Left renal pelvis (tissue), 4 donors: Measurements from ENCODE around the gene HOXB1. TPM values are rescaled to one million over a fixed set of nuclear protein-coding genes. Genes with fewer than 3 reads are reported as not detected.
A peak's percentile ranks its signal among the peaks of the same experiment; 100 is the strongest.

Experiments
- DNase-seq, 4 donors: peaks; one replicate each; pipeline ENCODE4 v3.0.0-alpha.2; 2013; ENCODE audit warnings: low read depth in 4 of 4, low spot score in 3 of 4
- polyA plus RNA-seq, 4 donors: library from polyadenylated mRNA; unstranded; fragments of 120-200 nt; gene quantifications; one replicate each; pipeline ENCODE4 v1.2.1, GENCODE V29; 2013; ENCODE audit not compliant: insufficient read length in 4 of 4

HOXB1 gene
- polyA plus RNA-seq, 4 donors: 0.21 to 0.75 (median 0.37) TPM; not detected in 1

DNA sequence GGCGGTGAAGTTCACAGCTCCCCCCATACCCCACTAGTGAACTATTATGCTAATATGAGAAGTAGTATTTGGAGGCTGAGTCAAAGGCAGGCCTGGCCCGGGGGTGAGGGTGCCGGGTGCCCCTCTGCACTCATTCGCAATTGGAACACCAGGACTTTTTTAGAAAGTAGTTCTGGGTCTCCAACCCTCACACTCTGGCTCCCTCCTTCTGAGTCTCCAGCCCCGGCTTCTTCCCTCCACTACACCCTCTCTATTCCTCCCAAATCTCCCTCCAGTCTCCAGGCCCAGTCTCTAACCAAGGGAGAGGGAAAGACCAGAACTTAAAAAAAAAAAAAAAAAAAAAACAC, 25.4 kb upstream of the HOXB1 start:
- DNase-seq: no peak

DNA sequence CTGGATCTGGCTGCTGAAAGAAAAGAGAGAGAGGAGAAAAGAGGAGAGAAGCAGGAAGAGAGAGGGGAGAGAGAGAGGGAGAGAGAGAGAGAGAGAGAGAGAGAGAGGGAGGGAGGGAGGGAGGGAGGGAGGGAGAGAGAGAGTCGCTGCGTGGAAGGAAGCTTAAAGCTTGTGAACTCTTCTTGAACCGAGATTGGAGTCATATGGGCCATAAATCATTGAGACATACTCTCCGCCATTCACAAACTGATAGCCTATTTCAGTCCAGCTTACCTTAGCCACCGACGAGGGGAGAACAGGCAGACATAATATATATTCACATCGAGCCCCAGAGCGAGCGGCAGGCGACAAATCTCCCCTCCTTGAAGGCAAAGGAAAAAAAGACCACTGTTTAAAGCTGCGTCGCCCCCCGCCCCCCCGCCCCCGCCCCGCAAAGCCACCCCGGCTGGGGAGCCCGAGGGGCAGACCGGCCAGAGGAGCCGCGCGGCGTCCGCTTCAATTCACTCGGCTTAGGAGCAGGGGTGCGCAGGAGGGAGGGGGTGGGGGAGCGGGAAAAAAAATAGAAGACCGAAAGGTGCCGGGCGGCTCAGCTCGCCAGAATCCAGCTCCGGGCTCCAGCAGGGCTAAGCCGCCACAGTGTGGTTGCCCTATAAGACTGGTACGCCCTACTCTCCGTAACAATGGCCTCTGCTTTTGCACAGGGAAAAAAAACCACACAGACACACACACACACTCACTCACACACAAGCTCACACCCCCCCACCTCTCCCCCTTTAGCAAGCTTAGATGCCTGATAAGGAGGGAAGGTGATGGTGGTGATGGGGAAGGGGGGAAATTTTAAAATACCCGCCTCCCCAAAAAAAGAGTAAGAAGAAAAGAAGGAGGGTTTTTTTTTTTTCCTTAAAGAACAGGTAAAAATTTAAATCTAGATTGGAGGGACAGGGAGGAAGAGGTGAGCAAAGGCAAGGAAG, 24.7 kb upstream of the HOXB1 start:
- DNase-seq: peak in 3 of 4 donors; percentile 88 to 96 (median 90)

DNA sequence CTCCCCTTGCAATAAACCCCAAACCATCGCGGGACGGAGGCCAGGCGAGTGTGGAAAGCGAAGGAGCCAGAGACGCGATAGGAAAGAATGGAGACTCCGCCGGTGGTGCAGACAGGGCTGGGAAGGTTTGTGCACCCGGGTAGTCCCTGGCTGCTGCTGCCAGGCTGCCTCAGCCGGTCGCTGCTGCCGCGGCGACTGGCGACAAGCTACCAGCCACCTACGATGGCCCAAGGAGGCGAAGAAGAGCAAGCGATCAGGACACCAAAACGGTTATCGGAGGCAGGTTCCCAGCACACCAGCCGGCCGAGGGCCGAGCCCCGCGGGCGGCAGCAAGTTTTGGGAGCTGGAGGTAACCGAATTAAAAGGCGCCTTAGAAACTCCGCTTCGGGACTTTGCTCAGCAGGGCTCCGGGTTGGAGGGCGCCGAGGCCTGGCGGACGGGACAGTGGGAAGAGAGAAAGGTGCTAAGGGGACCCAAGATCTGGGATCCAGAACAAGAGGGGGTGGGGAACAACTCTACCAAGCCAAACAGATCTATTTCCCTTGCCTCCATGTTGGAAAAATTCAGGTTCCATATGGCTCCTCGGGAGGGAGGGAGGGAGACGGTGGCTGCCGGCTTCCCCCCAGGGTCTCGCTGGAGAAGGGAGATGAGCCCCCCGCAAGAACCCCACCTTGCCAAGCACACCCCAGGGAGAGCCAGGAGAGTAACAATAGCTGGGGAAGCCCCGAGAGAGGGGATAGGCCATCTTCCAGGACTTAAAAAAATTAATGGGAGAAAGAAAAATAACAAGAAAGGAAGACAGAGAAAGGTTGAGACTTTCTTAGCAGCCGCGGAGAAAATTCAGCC, 23.8 kb upstream of the HOXB1 start:
- no peak for DNase-seq

- no peak for DNase-seq
These were observed 23.0 kb upstream of the HOXB1 start for GRCh38 chr17:48553826-48554225.

- DNase-seq: no peak
These were observed 22.4 kb upstream of the HOXB1 start for GRCh38 chr17:48553190-48553547.

DNA sequence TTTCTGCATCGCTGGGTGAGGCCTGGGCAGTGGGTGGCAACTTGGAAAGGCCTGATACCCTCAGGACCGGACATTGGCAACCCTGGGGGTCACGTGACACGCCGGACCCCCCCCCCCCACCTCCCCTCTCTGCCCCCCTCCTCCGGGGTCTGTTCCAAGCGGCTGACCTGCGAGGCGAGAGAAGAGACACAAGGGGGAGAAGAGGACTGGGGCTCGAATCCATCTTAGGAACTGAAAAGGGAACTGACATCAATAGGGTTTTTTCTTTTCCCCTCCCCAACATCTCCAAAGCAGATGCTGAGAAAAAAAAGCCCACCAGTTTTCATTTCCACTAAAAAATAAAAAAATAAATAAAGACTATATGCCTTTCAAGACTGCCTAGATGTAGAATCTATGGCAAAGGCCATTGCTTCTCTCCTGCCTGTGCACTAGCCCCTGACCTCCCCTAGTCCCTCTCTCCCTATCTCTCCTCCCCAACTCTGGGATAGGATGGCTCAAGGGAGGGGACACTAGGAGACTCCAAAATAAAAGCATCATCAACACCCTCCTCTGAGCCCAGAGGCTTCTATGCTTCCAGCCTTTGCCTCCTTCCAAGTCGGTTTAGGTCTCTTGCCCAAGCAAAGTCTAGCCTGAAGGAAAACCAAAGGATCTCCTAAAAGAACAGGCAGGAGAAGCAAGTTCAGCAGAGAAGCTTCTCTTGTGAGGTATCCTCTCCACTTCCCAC, 21.8 kb upstream of the HOXB1 start:
- DNase-seq: no peak

- DNase-seq: no peak
These were observed 21.0 kb upstream of the HOXB1 start for GRCh38 chr17:48551596-48552465.

GRCh38 chr17:48551214-48551555, 20.4 kb upstream of the HOXB1 start:
- DNase-seq: no peak

- DNase-seq: no peak
These were observed 19.8 kb upstream of the HOXB1 start for GRCh38 chr17:48550502-48551213.

GRCh38 chr17:48549914-48550501, 19.2 kb upstream of the HOXB1 start:
- no peak for DNase-seq

- no peak for DNase-seq
These were observed 18.4 kb upstream of the HOXB1 start for GRCh38 chr17:48549281-48549630.

DNA sequence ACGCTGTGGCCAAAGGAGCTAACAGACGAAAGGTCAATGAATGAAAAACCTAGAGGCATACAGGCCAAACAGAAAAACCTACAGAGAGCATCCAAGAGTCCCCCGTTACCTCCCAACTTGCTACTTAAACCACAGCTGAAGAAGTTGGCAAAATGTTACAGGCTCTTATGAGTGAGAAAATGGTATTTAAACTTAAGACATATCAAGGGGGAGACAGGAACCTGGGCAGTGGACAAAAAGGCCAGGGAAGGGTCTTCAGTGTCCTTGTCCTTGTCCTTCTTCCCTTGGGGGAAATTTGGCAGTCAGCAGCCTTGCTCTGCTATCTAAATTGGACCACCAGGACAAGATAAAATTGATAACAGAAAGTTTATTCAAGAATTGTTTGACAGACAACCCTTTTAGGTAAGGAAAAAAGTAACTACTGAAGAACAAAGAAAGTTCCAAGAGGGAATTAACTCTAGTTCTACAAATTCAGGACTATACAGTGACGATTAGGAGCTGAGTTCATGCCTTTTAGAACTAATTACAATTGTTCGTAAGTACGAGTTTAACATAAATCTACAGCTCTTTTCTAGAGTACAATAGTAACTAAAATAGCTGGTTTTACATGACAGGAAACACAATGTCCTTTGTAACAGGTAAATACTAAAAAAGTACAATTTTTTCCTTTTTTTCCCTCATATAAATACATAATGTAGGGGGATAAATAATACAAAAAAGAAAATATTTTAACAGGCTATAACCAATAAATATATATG, 17.9 kb upstream of the HOXB1 start:
- DNase-seq: no peak

DNA sequence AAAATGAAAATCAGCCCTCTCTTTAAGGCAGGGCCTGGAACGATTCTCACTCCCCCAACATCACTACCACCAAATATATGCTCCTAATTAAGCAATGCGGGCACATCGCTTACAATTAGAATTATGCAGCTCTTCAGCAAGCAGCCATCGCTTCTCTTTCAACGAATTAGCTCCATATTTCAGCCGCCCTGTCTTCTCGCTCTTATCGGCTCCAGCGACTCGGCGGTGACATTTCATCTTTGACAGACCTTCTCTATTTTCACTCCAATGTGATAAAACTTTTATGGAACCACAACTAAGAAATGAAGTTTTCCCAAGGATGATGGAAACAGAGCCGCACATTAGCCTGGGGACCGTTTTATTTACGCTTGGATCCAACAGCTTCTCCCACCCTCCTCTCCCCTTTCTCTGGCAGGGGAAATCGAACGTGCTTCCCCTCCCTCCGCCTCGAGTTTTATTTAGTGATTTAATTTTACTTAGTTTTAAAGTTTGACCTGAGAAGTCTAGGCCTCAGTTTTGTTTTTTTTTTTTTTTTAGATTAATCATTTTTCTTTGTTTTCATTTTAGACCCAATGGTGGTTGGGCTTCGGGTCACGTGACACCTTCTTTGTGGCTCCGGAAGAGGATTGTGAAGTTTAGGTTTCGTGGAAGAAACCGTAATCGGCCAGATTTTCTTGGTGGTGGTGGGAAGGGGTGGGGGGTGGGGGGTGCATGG, 17.2 kb upstream of the HOXB1 start:
- no peak for DNase-seq

GRCh38 chr17:48546924-48547807, 16.4 kb upstream of the HOXB1 start:
- no peak for DNase-seq

GRCh38 chr17:48546137-48546923, 15.5 kb upstream of the HOXB1 start:
- no peak for DNase-seq

- DNase-seq: no peak
These were observed 14.7 kb upstream of the HOXB1 start for GRCh38 chr17:48545539-48545938.
